Measurements from ENCODE around the gene CTSE. TPM values are rescaled to one million over a fixed set of nuclear protein-coding genes. Genes with fewer than 3 reads are reported as not detected.

The CTSE gene
- total and polyA plus RNA-seq, 2 of the 13 experiments (the other 11 are each of a cell fraction or from before 2014, with no cell fraction given), result 0.50 to 0.69 TPM

GRCh38 chr1:206048582-206048981 is 24.9 kb upstream of the CTSE start (continued):
- TF ChIP-seq CAMTA2 (CRISPR knock-in tag; IDR thresholded peaks at IDR 0.05; ENCODE audit: borderline replicate concordance) (no peak), ZNF18 (CRISPR knock-in tag; IDR thresholded peaks at IDR 0.05; ENCODE audit: insufficient replicate concordance) (no peak), ZNF609 (CRISPR knock-in tag; IDR thresholded peaks at IDR 0.05; ENCODE audit: borderline replicate concordance) (0 out of 2 replicates have a peak, but pooled peaks have one; percentile 51), HMGXB4 (CRISPR knock-in tag; IDR thresholded peaks at IDR 0.05; ENCODE audit: borderline replicate concordance in 1 of 2, low read depth in 1 of 2) (peak in 1 of 2 experiments; percentile 55; a peak in 2 of 4 replicates), NFYC (CRISPR knock-in tag; IDR thresholded peaks at IDR 0.05) (no peak), ZSCAN31 (CRISPR knock-in tag; IDR thresholded peaks at IDR 0.05; ENCODE audit: low read depth) (peak; percentile 45; the same call in 1 of the 2 replicates), ZMYM4 (CRISPR knock-in tag; IDR thresholded peaks at IDR 0.05) (peak; percentile 64), FOXP4 (CRISPR knock-in tag; IDR thresholded peaks at IDR 0.05) (peak; percentile 56), ZNF101 (CRISPR knock-in tag; IDR thresholded peaks at IDR 0.05; ENCODE audit: borderline replicate concordance, low read depth) (no peak), ZFY (CRISPR knock-in tag; IDR thresholded peaks at IDR 0.05) (peak; percentile 35; the same call in 1 of the 2 replicates), STAT6 (CRISPR knock-in tag; IDR thresholded peaks at IDR 0.05; ENCODE audit: borderline replicate concordance) (no peak)

All from HepG2 (cell line).